ENCODE measurements around the gene CFAP65. TPM values are rescaled to one million over a fixed set of nuclear protein-coding genes. Genes with fewer than 3 reads are reported as not detected.

The CFAP65 gene
- total RNA-seq, 1 experiment from 2014 or later: not detected

- Histone ChIP-seq H3K27me3 (ENCODE audit: control insufficient read depth, insufficient read depth, low read length) (peaks cover 72% of the 10 kb centered on the region), H3K36me3 (replicated peaks; ENCODE audit: control insufficient read depth, insufficient read depth, low read length) (no peaks in the 10 kb centered on the region), H3K4me3 (ENCODE audit: insufficient read depth, low read depth, low read length) (no peak overlapping the region)
- no peak for DNase-seq
Observed at GRCh38 chr2:218957671-218958070, 83.6 kb downstream of the CFAP65 start.

GRCh38 chr2:218956039-218956438 lies 85.3 kb downstream of the CFAP65 start:
- no peak overlapping the region for H3K4me3 ChIP-seq (ENCODE audit: insufficient read depth, low read depth, low read length)
- H3K27me3 ChIP-seq (ENCODE audit: control insufficient read depth, insufficient read depth, low read length): peaks cover 58% of the 10 kb centered on the region
- no peak for DNase-seq
- H3K36me3 ChIP-seq (replicated peaks; ENCODE audit: control insufficient read depth, insufficient read depth, low read length): no peaks in the 10 kb centered on the region

- no peak for DNase-seq
- Histone ChIP-seq H3K27me3 (ENCODE audit: control insufficient read depth, insufficient read depth, low read length) (peaks cover 47% of the 10 kb centered on the region), H3K36me3 (replicated peaks; ENCODE audit: control insufficient read depth, insufficient read depth, low read length) (no peaks in the 10 kb centered on the region), H3K4me3 (ENCODE audit: insufficient read depth, low read depth, low read length) (no peak overlapping the region)
Observed at GRCh38 chr2:218954541-218955300, 86.6 kb downstream of the CFAP65 start.

- peak; percentile 67 for DNase-seq
- peaks cover 36% of the 10 kb centered on the region for H3K27me3 ChIP-seq (ENCODE audit: control insufficient read depth, insufficient read depth, low read length)
- H3K36me3 ChIP-seq (replicated peaks; ENCODE audit: control insufficient read depth, insufficient read depth, low read length): no peaks in the 10 kb centered on the region
- no peak overlapping the region for H3K4me3 ChIP-seq (ENCODE audit: insufficient read depth, low read depth, low read length)
Observed at GRCh38 chr2:218953366-218953954, 87.9 kb downstream of the CFAP65 start.

Other genes with a start within 250 kb of the CFAP65 start
- not detected in 2 replicates for gene PRKAG3, start 209.7 kb downstream of the CFAP65 start, total RNA-seq (2014; rRNA removed; shearing (Covaris generic))
- not detected in 2 replicates for gene WNT6, start 181.7 kb downstream of the CFAP65 start, total RNA-seq (2014; rRNA removed; shearing (Covaris generic))
- 0.33 TPM in 1 of 2 replicates, not detected in the other for gene WNT10A, start 160.7 kb downstream of the CFAP65 start, total RNA-seq (2014; rRNA removed; shearing (Covaris generic))
- 0.17 TPM in 1 of 2 replicates, not detected in the other for gene CDK5R2, start 81.8 kb downstream of the CFAP65 start, total RNA-seq (2014; rRNA removed; shearing (Covaris generic))
- gene FEV, start 56.3 kb downstream of the CFAP65 start, total RNA-seq (2014; rRNA removed; shearing (Covaris generic)): not detected in 2 replicates
- not detected in 2 replicates for gene CRYBA2, start 48.1 kb downstream of the CFAP65 start, total RNA-seq (2014; rRNA removed; shearing (Covaris generic))
- 1.1 TPM in 2 replicates for gene IHH, start 19.4 kb upstream of the CFAP65 start, total RNA-seq (2014; rRNA removed; shearing (Covaris generic))
- 22.0 and 22.7 TPM in 2 replicates for gene NHEJ1, start 119.3 kb upstream of the CFAP65 start, total RNA-seq (2014; rRNA removed; shearing (Covaris generic))
- not detected in 2 replicates for gene SLC23A3, start 128.5 kb upstream of the CFAP65 start, total RNA-seq (2014; rRNA removed; shearing (Covaris generic))
- gene CNPPD1, start 135.4 kb upstream of the CFAP65 start, total RNA-seq (2014; rRNA removed; shearing (Covaris generic)): 27.7 and 33.2 TPM in 2 replicates
- gene RETREG2, start 136.8 kb upstream of the CFAP65 start, total RNA-seq (2014; rRNA removed; shearing (Covaris generic)): 60.2 and 64.5 TPM in 2 replicates
- gene ZFAND2B, start 165.3 kb upstream of the CFAP65 start, total RNA-seq (2014; rRNA removed; shearing (Covaris generic)): 25.3 and 29.9 TPM in 2 replicates
- gene ABCB6, start 177.4 kb upstream of the CFAP65 start, total RNA-seq (2014; rRNA removed; shearing (Covaris generic)): 50.4 and 74.8 TPM in 2 replicates
- gene ATG9A, start 188.1 kb upstream of the CFAP65 start, total RNA-seq (2014; rRNA removed; shearing (Covaris generic)): 32.5 and 38.6 TPM in 2 replicates
- 56.9 and 63.4 TPM in 2 replicates for gene ANKZF1, start 188.3 kb upstream of the CFAP65 start, total RNA-seq (2014; rRNA removed; shearing (Covaris generic))
- gene GLB1L, start 203.9 kb upstream of the CFAP65 start, total RNA-seq (2014; rRNA removed; shearing (Covaris generic)): 4.9 and 6.6 TPM in 2 replicates
- gene STK16, start 204.0 kb upstream of the CFAP65 start, total RNA-seq (2014; rRNA removed; shearing (Covaris generic)): 26.2 and 38.6 TPM in 2 replicates
- 0.28 TPM in 1 of 2 replicates, not detected in the other for gene TUBA4B, start 211.7 kb upstream of the CFAP65 start, total RNA-seq (2014; rRNA removed; shearing (Covaris generic))
- gene TUBA4A, start 212.4 kb upstream of the CFAP65 start, total RNA-seq (2014; rRNA removed; shearing (Covaris generic)): 20.3 and 43.9 TPM in 2 replicates
- 29.1 and 38.6 TPM in 2 replicates for gene DNAJB2, start 237.8 kb upstream of the CFAP65 start, total RNA-seq (2014; rRNA removed; shearing (Covaris generic))